KMS-11 (cell line): ENCODE measurements around the gene MYPN.
A peak's percentile ranks its signal among the peaks of the same experiment; 100 is the strongest.

Experiments
- H2AFZ ChIP-seq: fragments of 200-600 bp; sonication (generic); 2 replicates; pipeline ENCODE4 v1.6.1; 2016; ENCODE audit warnings: antibody characterized with exemption, mixed run types, low read depth
- H3K27ac ChIP-seq: fragments of 200-600 bp; sonication (generic); 2 replicates; pipeline ENCODE4 v1.6.1; 2016; ENCODE audit warnings: mild to moderate bottlenecking, mixed run types
- H3K27me3 ChIP-seq: fragments of 200-600 bp; sonication (generic); 2 replicates; pipeline ENCODE4 v1.6.1; 2017; ENCODE audit warnings: mild to moderate bottlenecking, low read depth, mixed run types, moderate library complexity; ENCODE audit not compliant: insufficient read depth
- H3K36me3 ChIP-seq: fragments of 200-600 bp; sonication (generic); 2 replicates; pipeline ENCODE4 v1.6.1; 2017; ENCODE audit warnings: mild to moderate bottlenecking, mixed run types; ENCODE audit not compliant: insufficient read depth
- H3K4me1 ChIP-seq: fragments of 200-600 bp; sonication (generic); 2 replicates; pipeline ENCODE4 v1.6.1; 2016; ENCODE audit warnings: mild to moderate bottlenecking, low read depth, mixed run types; ENCODE audit not compliant: poor library complexity, severe bottlenecking
- H3K4me2 ChIP-seq: fragments of 200-600 bp; sonication (generic); 2 replicates; pipeline ENCODE4 v1.7.0; 2016; ENCODE audit warnings: mild to moderate bottlenecking, mixed run types
- H3K4me3 ChIP-seq: fragments of 200-600 bp; sonication (generic); IDR thresholded peaks from 2 replicates; pipeline ENCODE4 v1.6.1; 2017; ENCODE audit warnings: low read depth, low read length, mixed read lengths; ENCODE audit not compliant: insufficient read depth
- H3K79me2 ChIP-seq: fragments of 200-600 bp; sonication (generic); 2 replicates; pipeline ENCODE4 v1.6.1; 2016; ENCODE audit warnings: low read depth, mixed run types; ENCODE audit not compliant: insufficient read depth
- H3K9ac ChIP-seq: fragments of 200-600 bp; sonication (generic); 2 replicates; pipeline ENCODE4 v1.6.1; 2016; ENCODE audit warnings: mild to moderate bottlenecking, mixed run types
- H4K20me1 ChIP-seq: fragments of 200-600 bp; sonication (generic); 2 replicates; pipeline ENCODE4 v1.6.1; 2016; ENCODE audit warnings: mild to moderate bottlenecking, mixed run types; ENCODE audit not compliant: insufficient read depth
- CTCF ChIP-seq: fragments of 200-600 bp; sonication (generic); conservative IDR thresholded peaks from 2 replicates; pipeline ENCODE4 v1.6.1; 2017; ENCODE audit warnings: low read depth, mild to moderate bottlenecking, antibody characterized with exemption, low read length, moderate library complexity, mixed read lengths

MYPN gene

GRCh38 chr10:68138526-68138925 is 29.2 kb downstream of the MYPN start:
- H3K79me2 ChIP-seq: no peaks in the 10 kb centered on the region
- H3K27me3 ChIP-seq: no peaks in the 10 kb centered on the region

GRCh38 chr10:68139448-68140272 is 30.4 kb downstream of the MYPN start:
- Histone ChIP-seq H2AFZ (no peak overlapping the region), H3K27ac (no peak overlapping the region), H3K4me2 (no peak overlapping the region), H4K20me1 (no peaks in the 10 kb centered on the region), H3K27me3 (no peaks in the 10 kb centered on the region), H3K79me2 (no peaks in the 10 kb centered on the region), H3K4me1 (peaks cover 27% of the 10 kb centered on the region), H3K36me3 (no peaks in the 10 kb centered on the region), H3K9ac (no peak overlapping the region), H3K4me3 (no peak overlapping the region)
- TF ChIP-seq CTCF: no peak

More at GRCh38 chr10:68138526-68138925, 29.2 kb downstream of the MYPN start:
- H3K4me3 ChIP-seq: no peak overlapping the region
- peak overlapping the region; percentile 59; the same call in 1 of the 2 replicates for H3K4me2 ChIP-seq
- H3K36me3 ChIP-seq: no peaks in the 10 kb centered on the region
- no peaks in the 10 kb centered on the region for H4K20me1 ChIP-seq
- H3K4me1 ChIP-seq: peaks cover 27% of the 10 kb centered on the region
- no peak overlapping the region for H2AFZ ChIP-seq
- peak overlapping the region; percentile 16; the same call in 1 of the 2 replicates for H3K27ac ChIP-seq
- no peak overlapping the region for H3K9ac ChIP-seq
- TF ChIP-seq CTCF: no peak

GRCh38 chr10:68142761-68143160 is 33.5 kb downstream of the MYPN start:
- Histone ChIP-seq H2AFZ (no peak overlapping the region), H3K36me3 (no peaks in the 10 kb centered on the region), H3K4me2 (no peak overlapping the region), H3K79me2 (no peaks in the 10 kb centered on the region), H3K4me3 (no peak overlapping the region), H3K27me3 (no peaks in the 10 kb centered on the region), H3K27ac (no peak overlapping the region), H3K4me1 (peaks cover 19% of the 10 kb centered on the region), H4K20me1 (no peaks in the 10 kb centered on the region), H3K9ac (no peak overlapping the region)
- TF ChIP-seq CTCF: no peak

GRCh38 chr10:68144709-68145108 is 35.4 kb downstream of the MYPN start:
- H3K27me3 ChIP-seq: no peaks in the 10 kb centered on the region
- H3K27ac ChIP-seq: no peak overlapping the region
- no peaks in the 10 kb centered on the region for H4K20me1 ChIP-seq
- H3K9ac ChIP-seq: no peak overlapping the region
- no peaks in the 10 kb centered on the region for H3K79me2 ChIP-seq
- H3K4me2 ChIP-seq: no peak overlapping the region
- no peaks in the 10 kb centered on the region for H3K36me3 ChIP-seq
- H3K4me3 ChIP-seq: no peak overlapping the region
- no peaks in the 10 kb centered on the region for H3K4me1 ChIP-seq
- H2AFZ ChIP-seq: no peak overlapping the region
- TF ChIP-seq CTCF: no peak
